COLO668 (cell line): ENCODE results near the gene PLEKHJ1.
"Not testable (repeated sequence)": the region's sequence is repeated elsewhere in the genome, so short reads cannot be mapped to it uniquely, and the experiment has no call there.

Experiments
- DNase-seq: peaks from one replicate; lab custom pipeline; 2025; ENCODE audit not compliant: unreplicated experiment; lab: John Stamatoyannopoulos, UW

The PLEKHJ1 gene

DNA sequence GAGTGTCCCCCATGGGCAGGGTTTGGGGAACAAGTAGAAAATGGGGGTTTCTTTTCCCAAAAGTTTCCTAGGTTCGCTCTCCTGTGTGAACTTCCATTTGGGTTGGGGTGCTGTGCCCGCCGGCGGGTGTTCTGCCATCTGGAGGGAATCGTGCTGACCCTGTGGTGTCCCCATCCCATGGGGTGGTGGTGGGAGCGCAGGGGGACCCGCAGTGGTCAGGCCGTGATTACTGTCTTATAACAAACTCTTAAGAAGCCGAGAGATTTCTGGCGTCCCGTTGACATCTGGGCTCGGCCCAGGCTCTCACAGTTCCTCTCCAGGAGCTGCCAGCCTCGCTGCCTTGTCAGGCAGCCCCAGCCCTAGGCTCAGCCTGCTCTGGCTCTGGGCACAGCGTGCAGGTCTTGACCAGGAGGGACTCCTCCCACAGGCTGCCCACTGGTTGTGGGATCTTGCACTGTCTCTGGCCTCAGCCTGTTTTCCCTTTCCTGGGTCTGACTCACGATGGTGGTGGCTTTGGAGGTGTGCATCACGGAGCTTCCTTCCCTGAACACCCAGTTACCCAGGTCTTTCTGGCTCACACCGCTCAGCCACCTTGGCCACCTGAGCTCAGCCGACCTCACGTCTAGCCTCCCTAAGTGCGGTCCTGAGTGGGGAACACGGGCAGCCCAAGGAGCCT is 34.5 kb downstream of the PLEKHJ1 start:
- no peak for DNase-seq

DNA sequence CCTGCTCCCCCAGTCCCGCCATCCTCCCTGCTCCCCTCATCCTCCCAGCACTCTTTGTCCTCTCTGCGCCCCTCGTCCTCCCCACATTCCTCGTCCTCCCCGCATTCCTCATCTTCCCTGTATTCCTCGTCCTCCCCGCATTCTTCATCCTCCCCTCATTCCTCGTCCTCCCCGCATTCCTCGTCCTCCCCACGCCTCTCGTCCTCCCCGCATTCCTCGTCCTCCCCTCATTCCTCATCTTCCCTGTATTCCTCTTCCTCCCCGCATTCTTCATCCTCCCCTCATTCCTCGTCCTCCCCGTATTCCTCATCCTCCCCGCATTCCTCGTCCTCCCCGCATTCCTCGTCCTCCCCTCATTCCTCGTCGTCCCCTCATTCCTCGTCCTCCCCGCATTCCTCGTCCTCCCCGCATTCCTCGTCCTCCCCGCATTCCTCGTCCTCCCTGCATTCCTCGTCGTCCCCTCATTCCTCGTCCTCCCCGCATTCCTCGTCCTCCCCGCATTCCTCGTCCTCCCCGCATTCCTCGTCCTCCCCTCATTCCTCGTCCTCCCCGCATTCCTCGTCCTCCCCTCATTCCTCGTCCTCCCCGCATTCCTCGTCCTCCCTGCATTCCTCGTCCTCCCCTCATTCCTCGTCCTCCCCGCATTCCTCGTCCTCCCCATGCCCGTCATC is 35.4 kb downstream of the PLEKHJ1 start:
- not testable (repeated sequence) for DNase-seq

DNA sequence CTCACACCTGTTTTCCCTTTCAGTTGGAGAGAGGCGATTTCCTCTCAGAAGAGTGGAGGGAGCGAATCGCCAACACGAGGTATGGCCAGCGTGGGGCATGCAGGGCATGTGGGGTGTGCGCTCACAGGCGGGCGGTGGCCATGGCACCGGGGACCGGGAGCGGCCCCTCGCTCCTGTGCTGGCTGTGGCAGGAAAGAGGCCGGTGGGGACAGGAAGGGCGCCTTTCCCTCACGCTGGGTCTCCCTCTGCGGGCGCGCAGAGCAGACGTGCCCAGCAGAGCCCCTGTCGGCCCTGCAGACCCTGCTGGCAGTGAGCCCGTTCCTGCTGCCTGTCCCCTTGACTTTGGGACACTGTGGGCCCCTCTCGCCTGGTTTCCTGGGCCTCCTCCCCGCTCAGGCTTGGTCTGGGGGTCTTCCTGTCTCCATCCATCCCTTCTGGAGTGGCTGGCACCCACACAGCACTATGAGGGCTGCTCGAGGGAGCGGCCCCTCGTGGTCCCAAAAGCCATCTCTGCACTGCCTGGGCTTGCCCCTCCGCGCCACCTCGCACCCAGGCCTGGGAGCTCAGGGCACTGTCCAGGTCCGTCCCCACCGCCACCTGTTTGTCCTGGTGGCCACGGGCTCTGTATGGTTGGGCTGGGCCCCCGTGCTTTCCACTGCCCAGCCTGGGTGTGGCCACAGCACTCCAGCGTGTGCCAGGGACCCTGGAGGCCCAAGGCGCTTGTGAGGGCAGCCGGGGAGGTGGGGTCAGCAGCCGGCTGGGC is 36.1 kb downstream of the PLEKHJ1 start:
- DNase-seq, result no peak

DNA sequence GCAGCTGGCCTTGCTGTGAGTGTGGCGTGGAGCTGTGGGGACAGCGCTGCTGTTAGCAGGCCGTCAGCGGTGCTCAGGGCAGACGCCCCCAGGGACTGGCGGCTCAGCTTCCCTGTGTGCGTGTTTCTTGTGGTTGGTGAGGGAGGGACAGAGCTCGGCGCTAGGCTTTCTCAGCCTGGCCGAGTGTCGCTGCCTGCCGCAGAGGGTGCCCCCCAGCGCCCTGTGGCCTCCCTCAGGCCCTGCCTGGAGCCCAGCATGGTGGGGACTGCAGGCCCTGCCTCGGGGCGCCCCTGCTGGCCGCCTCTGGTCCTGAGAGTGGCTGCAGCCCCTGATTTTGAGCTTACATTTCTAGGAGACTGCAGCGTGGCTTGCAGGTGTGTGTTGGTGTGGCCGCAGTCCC is 36.9 kb downstream of the PLEKHJ1 start:
- no peak for DNase-seq

DNA sequence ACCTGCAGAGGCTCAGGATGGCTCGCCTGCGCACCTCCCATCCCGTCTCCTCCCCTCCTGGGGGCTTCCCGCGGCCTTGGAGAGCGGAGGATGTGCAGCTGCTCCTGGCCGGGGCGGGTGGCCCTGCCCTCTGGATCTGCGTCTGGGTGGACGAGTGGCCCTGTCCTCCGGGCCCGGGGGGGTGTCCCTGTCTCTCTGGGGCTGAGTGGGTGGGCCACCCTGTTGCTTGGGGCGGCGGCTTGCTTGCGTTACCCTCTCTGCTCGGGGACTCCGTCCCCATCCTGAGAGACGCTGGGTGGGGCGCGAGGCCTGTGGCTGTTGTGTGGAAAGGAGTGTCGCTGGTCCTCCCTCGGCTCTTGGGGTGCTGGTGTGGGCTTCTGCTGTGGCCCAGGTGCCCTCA is 37.8 kb downstream of the PLEKHJ1 start:
- DNase-seq, result no peak

DNA sequence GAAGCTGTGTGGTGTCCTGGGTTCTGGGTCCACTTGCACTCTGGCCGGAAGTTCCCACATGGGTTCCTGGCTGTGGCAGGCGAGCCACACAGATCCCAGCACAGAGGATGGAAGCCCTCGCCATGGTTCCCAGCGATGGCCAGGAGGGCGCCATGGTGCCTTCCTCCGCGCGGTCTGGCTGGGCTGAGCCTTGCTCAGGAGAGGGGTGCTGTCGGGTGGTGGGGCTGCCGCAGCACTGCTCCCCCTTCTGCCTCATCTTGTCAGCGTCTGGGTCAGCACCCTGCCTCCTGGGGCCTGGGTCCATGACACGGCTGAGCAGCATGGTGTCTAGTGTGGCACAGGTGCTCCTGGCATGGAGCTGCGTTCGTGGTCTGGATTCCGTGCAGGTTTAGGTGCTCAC is 38.9 kb downstream of the PLEKHJ1 start:
- DNase-seq, result no peak

DNA sequence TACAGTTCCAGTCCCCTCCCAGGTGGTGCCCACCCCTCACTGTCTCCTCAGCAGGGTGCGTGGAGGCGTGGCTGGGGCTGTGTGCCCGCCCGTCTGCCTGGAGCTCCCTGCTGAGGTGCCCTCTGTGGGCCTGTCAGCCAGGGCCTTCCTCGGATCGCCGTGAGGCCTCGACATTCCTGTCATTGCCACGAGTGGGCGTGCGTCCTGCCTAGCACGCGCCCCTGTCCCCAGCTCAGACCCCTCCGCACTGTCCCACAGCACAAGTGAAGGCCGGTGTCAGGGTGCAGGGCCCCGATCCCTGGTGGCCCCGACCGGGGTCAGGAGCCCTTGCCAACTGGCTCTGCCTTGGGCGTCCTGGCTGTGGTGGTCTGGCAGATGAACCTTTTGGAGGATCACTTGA is 40.2 kb downstream of the PLEKHJ1 start:
- DNase-seq, result no peak

DNA sequence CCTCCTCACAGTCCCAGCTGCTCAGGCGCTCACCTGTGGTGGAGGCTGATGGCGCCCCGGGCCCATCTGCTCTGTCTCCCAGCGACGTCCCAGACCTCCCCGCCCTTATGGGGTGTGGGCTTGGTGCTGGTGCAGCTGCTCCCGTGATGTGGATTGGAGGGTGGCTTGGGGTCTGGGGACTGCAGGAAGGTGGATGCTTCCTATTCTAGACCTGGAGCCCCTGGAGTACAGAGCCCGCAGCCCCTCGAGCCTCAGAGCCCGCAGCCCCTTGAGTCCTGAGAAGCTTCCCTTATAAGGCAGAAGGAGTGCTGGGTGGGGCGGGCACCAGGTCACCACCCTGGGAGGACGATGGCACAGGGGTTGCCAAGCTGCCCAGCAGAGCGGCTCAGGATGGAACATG is 40.8 kb downstream of the PLEKHJ1 start:
- no peak for DNase-seq

DNA sequence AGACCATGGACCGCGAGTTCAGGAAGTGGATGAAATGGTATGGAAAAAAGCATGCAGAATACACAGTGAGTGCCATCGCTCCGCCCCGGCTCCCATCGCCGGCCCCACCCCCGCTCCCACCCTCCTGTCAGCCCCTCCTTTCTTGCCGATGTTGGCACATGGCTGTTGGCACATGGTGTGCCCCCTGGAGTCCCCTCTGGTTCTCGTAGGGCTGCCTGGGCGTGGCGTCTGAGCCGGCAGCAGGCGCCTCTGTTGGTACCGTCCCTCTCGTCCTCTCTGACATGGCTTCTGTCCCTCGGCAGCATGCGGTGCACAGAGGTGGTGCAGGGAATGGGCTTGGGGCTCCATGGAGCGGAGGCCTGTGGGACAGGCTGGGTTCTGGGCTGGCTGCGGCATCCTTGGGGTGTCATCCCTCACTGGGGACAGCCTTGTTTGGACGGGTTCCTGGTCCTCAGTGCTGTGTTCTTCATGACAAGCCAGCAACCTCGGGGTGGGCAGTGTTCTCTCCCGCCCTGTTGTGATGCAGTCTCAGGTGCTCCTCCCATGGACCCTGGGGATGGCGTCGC is 41.5 kb downstream of the PLEKHJ1 start:
- DNase-seq, result no peak

DNA sequence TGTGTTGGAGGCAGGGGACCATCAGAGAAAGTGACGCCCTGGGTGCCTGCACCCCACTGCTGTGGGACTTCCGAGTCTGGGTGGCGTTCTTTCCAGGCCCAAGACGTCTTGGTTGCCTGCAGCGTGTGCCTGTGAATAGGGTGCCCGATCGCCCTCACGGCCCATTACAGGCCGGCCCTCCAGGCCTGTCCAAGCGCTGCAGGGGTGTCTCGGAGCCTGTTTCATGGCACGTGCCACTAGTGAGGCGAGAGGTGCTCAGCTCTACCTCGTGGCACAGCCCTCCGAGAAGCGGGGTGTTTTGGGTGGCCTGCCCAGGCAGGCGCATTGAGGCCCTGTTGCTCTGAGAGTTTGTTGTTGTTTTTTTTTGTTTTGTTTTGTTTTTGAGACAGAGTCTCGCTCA is 42.3 kb downstream of the PLEKHJ1 start:
- no peak for DNase-seq

DNA sequence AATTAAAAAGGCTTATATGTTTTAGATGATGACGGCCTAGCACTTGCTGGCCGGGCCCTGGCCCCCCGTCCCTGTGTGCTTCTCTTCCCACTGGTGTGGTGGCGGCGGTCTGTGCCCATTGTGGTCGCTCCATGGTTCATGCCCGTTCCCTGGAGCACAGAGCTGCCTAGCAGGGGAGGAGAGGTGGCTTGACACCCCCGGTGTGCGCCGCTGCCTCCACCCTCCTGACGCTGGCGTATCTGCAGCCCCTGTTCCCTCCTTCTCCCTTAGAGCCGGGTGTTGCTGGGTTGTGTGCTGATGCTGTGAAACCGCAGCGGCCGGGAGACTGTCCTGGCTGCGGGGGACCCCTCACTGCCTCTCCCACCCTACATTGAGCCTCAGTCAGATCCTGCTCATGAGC is 43.3 kb downstream of the PLEKHJ1 start:
- DNase-seq, result no peak

DNA sequence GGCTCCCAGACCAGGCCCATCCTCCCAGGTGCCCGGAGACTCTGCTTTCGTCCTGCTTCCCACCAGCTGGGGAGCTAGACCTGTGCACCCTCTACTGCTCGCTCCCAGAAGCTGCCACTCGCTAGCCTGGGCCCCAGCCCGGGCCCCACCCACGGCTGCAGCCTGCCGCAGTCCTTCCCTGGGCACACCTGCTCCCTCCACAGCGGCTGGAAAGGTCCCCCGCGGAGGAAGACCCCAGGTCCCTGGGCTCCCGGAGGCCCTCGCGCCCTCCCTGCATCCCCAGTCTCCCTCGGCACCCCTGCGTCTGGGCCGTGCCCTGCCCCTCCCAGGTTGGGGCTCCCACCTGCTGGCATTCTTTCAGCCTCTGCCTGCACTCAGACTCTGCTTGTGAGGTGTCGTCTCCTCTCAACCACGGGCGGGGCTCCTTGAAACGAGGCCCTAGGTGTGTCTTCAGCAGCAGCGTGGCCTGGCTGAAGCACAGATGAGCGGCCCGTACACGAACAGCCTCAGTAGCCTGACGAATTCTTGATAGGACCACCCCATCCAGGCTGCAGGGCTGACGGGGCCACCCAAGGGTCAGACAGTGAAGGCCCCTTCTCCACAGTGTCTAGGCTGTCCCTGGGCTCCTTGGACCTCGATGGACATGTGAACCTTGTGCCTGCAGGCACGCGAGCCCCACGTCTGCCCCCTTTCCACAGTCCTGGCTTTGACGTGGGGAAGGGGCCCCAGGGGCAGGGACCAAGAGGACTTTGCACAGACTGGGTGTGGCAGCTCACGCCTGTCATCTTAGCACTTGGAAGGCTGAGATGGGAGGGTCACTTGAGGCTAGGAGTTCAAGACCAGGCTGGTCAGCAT is 44.4 kb downstream of the PLEKHJ1 start:
- DNase-seq, result no peak

DNA sequence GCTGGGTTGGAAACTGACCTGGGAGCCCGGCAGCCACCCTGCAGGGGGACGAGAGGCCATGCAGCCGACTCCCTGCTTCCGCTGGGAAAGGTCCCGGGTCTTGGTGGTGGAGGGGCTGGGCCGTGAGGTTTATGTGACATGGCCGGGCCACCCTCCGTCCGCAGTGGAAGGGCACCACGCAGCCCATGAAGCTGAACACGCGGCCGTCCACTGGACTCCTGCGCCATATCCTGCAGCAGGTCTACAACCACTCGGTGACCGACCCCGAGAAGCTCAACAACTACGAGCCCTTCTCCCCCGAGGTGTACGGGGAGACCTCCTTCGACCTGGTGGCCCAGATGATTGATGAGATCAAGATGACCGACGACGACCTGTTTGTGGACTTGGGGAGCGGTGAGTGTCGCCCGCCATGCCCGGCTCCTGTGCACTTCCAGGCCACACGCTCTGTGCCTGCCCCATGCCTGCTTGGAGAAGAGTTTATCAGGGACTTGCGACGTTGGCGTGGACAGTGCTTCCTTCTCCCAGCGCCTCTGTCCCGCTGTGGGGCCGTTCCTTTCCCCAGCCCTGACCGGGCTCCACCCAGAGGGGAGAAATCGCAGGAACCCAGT is 45.2 kb downstream of the PLEKHJ1 start:
- DNase-seq, result no peak

DNA sequence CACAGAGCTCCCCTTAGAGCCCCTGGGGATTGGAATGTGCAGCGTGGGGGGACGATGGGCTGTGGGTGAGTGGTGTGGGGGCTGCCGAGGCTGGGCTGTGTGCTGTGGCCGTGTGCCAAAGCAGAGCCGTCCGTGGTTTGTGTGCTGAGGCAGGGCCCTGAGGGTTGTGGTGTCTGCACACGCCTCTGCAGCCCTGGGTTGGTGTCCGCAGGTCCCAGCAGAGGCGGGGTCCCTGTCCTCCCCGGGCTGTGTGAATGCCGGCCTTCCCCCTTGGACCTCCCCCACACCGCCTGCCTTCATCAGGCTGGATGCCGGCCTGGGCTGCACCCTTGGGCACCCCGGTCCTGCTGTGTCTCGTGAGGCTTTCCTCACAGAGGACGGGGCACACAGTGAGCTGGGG is 46.2 kb downstream of the PLEKHJ1 start:
- DNase-seq, result no peak

DNA sequence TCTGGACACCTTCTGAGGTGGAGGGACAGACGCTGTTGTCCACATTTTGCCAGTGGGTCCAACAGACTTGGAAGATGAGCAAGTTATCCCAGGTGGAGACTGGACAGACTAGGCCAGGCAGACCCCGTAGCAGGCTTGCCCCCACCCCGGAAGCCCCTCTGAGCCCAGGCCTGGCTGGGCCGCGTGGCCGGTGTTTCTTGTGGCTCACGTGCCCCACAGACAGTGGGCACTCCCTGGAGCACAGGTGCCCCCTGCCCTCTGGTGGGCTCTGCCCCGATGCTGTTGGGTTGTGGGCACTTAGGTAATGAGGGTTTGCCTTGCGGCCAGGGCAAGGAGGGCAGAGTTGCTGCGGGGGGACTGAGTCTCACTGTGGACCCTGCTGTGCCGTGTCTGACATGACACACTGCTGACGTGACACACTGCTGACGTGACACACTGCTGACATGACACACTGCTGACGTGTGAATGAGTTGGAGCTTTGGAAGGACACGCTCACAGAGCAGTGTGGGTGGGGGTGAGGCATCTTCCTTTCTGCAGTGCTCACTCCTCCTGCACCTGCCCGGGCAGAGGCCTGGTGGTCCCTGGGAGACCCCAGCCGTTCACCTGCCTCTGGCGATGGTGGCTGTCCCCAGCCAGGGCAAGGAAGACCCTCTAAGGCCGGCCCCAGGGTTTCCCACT is 47.3 kb downstream of the PLEKHJ1 start:
- DNase-seq, result no peak

DNA sequence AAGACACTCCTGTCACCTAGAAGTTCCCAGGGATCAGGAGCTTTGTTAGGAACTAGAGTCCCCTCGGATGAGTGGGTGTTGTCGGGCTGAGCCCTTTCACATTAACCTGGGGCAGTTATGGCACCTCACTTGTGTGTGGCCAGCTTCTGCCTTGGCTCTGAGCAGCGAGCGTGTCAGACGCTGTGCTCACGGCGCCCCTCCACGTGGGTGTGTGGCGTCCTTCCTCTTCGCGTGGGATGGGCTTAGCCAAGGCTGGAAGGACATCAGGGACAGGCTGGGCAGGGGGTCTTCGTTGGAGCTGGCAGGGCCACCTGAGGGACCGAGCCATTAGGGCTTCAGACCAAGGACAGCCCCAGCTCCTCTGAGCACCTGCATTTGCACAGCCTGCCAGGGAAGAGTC is 49.0 kb downstream of the PLEKHJ1 start:
- DNase-seq, result no peak

DNA sequence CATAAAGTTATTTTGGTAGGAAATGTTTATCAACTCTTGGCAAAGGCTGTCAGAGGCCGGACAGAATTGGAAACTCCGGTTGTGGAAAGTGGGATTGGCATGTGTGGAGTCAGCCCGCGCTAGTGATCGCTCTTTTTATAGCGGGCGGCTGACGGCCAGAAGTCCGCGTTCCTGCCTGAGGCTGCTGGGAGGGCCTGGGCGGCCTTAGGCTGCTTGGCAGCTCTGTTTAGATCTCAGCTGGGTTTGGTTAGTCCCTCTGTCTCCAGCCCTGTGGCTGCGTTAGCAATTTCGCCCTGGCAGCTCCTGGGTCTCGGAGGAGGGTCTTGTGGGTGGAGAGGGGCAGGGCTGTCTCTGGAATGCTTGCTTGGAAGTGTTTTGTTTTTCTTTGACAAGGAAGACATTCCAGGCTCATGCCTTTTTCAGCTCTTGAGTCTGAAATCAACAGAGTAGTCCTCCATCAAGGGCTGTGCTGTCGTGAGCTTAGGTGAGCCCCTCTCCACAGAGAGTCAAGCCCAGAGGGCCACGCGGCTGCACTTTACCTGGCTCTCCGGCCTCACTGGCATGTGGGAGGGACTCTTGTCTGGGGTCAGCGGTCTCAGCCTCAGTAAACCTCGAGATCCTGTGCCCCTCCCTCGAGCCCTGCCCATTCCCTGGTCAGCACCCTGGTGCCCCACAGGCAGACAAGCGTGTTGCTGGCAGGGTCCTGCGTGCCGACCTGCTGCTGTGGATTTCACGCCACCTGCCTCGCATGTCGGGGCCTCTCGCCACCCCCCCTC is 49.9 kb downstream of the PLEKHJ1 start:
- DNase-seq, result no peak

DNA sequence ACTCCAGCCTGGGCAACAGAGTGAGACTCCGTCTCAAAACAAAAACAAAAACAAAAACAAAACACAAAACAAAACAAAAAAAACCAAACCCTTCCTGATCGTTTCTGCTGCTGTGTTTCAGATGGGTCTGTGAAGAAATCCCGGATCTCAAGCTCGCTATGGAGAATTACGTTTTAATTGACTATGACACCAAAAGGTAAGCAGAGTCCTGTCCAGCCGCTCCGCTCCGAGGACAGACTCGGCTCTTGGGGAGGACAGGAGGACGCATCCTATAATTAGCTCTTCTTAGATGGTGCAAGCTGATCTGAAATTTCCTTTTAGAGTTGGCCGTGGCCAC is 50.4 kb downstream of the PLEKHJ1 start:
- DNase-seq, result no peak

DNA sequence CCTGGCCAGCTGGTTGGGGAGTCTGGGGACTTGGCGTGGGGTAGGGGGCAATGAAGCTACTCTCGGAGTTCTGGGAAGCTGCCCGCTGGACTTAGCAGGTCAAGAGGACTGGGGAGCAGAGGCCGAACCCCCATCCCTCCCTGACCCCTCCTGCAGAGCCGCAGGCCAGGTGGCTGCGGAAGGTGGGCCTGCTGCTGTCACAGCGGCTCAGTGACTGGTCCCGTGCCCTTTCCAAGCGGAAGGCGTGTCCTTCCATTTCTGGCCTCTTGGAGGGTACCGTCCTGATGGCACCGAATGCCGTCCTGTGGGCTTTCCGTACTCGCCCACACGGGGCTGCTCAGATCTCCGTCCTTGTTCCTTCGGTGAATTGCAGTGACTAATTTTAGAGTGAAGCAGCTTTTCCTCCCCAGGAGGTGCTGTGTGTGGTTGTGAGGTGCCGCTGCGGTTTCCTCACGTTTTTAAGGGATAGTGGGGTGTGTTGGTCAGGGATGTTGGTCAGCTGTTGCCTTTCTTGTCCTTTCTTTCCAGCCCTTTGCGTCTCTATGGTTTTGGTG is 51.6 kb downstream of the PLEKHJ1 start:
- no peak for DNase-seq
